Chondrocyte (in vitro differentiated cells): Measurements from ENCODE around the gene KIF2C. TPM values are rescaled to one million over a fixed set of nuclear protein-coding genes. Genes with fewer than 3 reads are reported as not detected.

Source experiments
- DNase-seq: peaks from one replicate; pipeline ENCODE4 v3.0.0; 2021; ENCODE audit warnings: mixed read lengths, low spot score
- H3K27ac Mint-ChIP-seq: one replicate; pipeline ENCODE4 v1.8.0; 2021; ENCODE audit warnings: mild to moderate bottlenecking, moderate library complexity, mixed read lengths; ENCODE audit not compliant: unreplicated experiment
- H3K27me3 Mint-ChIP-seq: 2 replicates; pipeline ENCODE4 v1.8.0; 2021; ENCODE audit warnings: low read depth, mixed read lengths
- H3K36me3 Mint-ChIP-seq: 2 replicates; pipeline ENCODE4 v1.8.0; 2021; ENCODE audit warnings: low read depth, mixed read lengths
- H3K4me1 Mint-ChIP-seq: 2 replicates; pipeline ENCODE4 v1.8.0; 2021; ENCODE audit warnings: low read depth, mild to moderate bottlenecking, mixed read lengths
- H3K4me3 Mint-ChIP-seq: one replicate; pipeline ENCODE4 v1.8.0; 2021; ENCODE audit warnings: mild to moderate bottlenecking, moderate library complexity, mixed read lengths; ENCODE audit not compliant: unreplicated experiment
- H3K9me3 Mint-ChIP-seq: 2 replicates; pipeline ENCODE4 v1.8.0; 2021; ENCODE audit warnings: low read depth, mixed read lengths
- CTCF ChIP-seq: fragments of 200-600 bp; sonication (generic); IDR thresholded peaks from 2 replicates; pipeline ENCODE4 v1.5.0; 2021; ENCODE audit warnings: antibody characterized with exemption, mild to moderate bottlenecking, moderate library complexity
- total RNA-seq: library from RNA; stranded (reverse); gene quantifications from 3 replicates; pipeline ENCODE4 v1.2.1, GENCODE V29; 2021

KIF2C gene
- total RNA-seq, 1 donor from 2014 or later, result 6.7 TPM

DNA sequence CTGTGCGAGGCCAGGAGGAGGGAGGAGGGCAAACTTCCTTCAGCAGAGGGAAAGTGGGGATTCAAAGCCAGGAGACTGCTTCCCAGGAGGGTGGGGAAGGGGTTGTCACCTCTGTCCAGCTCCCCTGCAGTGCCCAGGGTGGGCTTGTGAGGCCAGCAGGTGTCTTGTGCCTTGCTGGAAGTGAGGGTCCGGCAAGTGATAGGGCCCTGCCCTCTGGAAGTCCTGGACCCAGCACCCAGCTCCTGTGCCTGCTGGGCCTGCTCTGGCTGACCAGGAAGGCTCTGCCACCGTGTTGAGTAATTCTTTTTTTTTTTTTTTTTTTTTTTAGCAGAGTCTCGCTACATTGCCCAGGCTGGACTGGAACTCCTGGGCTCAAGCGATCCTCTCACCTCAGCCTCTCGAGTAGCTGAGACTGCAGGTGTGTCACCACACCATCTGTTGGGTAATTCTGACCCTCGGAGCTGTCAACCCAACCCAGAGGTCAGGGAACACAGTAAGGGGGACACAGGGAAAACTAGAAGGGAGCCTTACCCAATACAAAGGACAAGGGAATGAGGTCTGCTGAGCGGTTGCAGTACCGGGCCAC lies 47.3 kb downstream of the KIF2C start:
- Mint-ChIP-seq H3K27ac (no peak overlapping the region), H3K27me3 (no peaks in the 10 kb centered on the region), H3K4me1 (peaks cover 22% of the 10 kb centered on the region), H3K9me3 (no peaks in the 10 kb centered on the region), H3K36me3 (no peaks in the 10 kb centered on the region), H3K4me3 (peak overlapping the region; percentile 40)
- no peak for TF ChIP-seq CTCF
- DNase-seq, result peak; percentile 53

GRCh38 chr1:44787506-44787905 lies 47.9 kb downstream of the KIF2C start:
- Mint-ChIP-seq H3K27me3 (no peaks in the 10 kb centered on the region), H3K9me3 (no peaks in the 10 kb centered on the region), H3K27ac (no peak overlapping the region), H3K4me1 (peaks cover 22% of the 10 kb centered on the region), H3K36me3 (no peaks in the 10 kb centered on the region), H3K4me3 (no peak overlapping the region)
- peak; percentile 52 for DNase-seq
- TF ChIP-seq CTCF, result no peak

DNA sequence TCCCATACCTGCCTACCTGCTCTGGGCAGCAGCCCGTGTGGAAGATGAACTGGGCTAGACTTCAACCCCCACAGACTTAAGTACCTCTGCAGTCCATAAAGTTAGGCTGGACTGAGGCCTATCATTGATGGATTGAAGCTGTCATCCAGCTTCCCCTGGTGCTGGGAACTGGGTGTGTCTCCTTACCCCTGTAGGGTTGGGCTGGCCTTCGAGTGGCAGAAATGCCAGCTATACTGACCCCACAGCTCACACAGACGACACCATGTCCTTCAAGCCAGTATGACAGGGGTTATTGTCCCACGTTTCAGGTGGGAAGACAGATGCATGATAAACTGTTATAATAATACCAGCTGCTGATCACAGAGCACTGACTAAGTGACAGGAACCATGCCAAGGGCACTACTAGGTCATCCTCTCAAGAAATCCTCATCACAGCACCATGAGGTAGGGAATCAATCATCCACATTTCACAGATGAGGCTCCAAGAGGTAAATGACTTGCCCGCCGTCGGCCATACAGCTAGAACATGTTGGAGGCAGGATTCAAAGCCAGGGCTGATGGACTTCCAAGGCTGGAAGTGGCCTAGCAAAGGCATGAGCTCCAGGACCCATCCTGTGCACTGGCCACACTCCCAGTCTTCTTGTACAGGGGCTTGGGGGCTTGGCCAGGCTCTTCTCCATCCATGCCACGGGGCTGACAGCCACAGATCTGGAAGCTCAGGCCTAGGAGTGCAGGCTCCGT lies 48.7 kb downstream of the KIF2C start, which contains the start of gene BEST4:
Gene BEST4, minus strand, starts transcription at position 51 of the 741 bp plus-strand sequence. CDS start 465 bp downstream, outside the sequence.
- DNase-seq, result peak; percentile 66
- Mint-ChIP-seq H3K36me3 (no peaks in the 10 kb centered on the region), H3K4me1 (peaks cover 21% of the 10 kb centered on the region), H3K4me3 (no peak within 1 kb of the TSS), H3K9me3 (no peaks in the 10 kb centered on the region), H3K27me3 (no peaks in the 10 kb centered on the region), H3K27ac (no peak within 1 kb of the TSS)
- no peak for TF ChIP-seq CTCF

DNA sequence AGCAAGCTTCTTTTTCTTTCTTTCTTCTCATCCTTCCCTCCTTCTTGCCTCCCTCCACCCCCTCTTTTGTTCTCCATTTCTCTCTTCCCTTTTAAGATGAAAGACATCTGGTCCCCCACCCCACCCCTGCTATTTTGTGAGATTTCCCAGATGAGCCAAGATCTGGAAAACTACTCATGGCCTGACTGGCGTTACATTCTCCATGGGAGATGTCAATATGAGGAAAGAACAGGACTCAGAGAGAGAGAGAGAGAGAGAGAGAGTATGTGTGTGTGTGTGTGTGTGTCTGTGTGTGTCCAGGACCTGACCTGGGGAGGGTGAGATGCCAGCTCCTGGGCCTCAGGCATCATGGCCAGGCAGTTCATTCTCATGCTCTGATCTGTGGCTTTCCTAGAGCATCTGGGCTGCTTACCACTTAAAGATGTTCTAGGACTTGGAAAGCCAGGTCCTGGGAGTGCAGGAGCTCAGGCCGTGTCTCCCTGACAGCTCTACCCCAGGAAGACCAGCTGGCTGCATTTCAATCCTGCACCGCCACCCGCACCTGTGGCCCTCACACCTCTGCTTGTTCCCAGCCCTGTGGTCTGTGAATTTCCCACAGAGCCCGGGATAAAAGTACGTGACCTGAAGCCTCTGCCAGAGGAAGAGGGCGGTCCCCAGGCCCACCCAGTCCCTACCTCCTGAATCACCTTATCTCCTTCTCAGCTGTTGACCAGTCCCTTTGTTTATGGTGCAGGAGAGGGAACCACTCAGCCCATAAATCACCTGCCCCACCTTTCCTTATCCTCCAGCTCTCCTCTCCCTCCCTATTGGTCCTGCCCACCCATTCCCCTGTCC lies 51.5 kb downstream of the KIF2C start:
- Mint-ChIP-seq H3K27ac (no peak overlapping the region), H3K4me1 (peaks cover 9% of the 10 kb centered on the region), H3K4me3 (no peak overlapping the region), H3K9me3 (no peaks in the 10 kb centered on the region), H3K27me3 (no peaks in the 10 kb centered on the region), H3K36me3 (no peaks in the 10 kb centered on the region)
- TF ChIP-seq CTCF, result no peak
- peak; percentile 71 for DNase-seq
